Tibial artery (tissue), 4 donors: Measurements from ENCODE around the gene PRRC2A.
A peak's percentile ranks its signal among the peaks of the same experiment; 100 is the strongest.

Experiments
- DNase-seq, 2 donors: peaks; one replicate each; pipeline ENCODE4 v3.0.0-alpha.2; 2019
- H3K27ac ChIP-seq, 2 donors: fragments of 200-600 bp; sonication (generic) in 1 of 2; 1 replicate in 1 of 2; 2 replicates in 1 of 2; pipeline ENCODE4 v1.5.1; 2018 to 2019; ENCODE audit warnings: mild to moderate bottlenecking in 1 of 2
- H3K27me3 ChIP-seq, 2 donors: fragments of 200-600 bp; sonication (generic) in 1 of 2; one replicate each; pipeline versions ENCODE4 v1.5.1 to v1.6.0; 2016 to 2019
- H3K36me3 ChIP-seq, 3 donors: fragments of 200-600 bp; sonication (generic) in 2 of 3; one replicate each; pipeline ENCODE4 v1.5.1; 2016 to 2019; ENCODE audit warnings: mild to moderate bottlenecking in 2 of 3
- H3K4me1 ChIP-seq, 4 donors: fragments of 200-600 bp; sonication (generic) in 2 of 4; 1 replicate in 3 of 4; 2 replicates in 1 of 4; pipeline ENCODE4 v1.5.1; 2016 to 2019
- H3K4me3 ChIP-seq, 2 donors: fragments of 200-600 bp; sonication (generic) in 1 of 2; 1 replicate in 1 of 2; 2 replicates in 1 of 2; pipeline ENCODE4 v1.5.1; 2018 to 2019; ENCODE audit warnings: mild to moderate bottlenecking in 2 of 2
- H3K9me3 ChIP-seq, 3 donors: fragments of 200-600 bp; sonication (generic) in 1 of 3; one replicate each; pipeline ENCODE4 v1.5.1; 2016 to 2019
- CTCF ChIP-seq, 2 experiments: fragments of 200-600 bp in 1 of 2; fragments of 450-650 bp in 1 of 2; IDR thresholded peaks; one replicate each; pipeline ENCODE4 v1.5.1; 2017 to 2019; ENCODE audit warnings: antibody characterized with exemption in 2 of 2, mild to moderate bottlenecking in 1 of 2, moderate library complexity in 1 of 2
- intact Hi-C: fragments of 100-400 bp; cut with DNase I; formaldehyde crosslinking; loops from one replicate; pipeline ENCODE4 v1.15.0; 2023; ENCODE audit warnings: low total_unique reads

PRRC2A gene

DNA sequence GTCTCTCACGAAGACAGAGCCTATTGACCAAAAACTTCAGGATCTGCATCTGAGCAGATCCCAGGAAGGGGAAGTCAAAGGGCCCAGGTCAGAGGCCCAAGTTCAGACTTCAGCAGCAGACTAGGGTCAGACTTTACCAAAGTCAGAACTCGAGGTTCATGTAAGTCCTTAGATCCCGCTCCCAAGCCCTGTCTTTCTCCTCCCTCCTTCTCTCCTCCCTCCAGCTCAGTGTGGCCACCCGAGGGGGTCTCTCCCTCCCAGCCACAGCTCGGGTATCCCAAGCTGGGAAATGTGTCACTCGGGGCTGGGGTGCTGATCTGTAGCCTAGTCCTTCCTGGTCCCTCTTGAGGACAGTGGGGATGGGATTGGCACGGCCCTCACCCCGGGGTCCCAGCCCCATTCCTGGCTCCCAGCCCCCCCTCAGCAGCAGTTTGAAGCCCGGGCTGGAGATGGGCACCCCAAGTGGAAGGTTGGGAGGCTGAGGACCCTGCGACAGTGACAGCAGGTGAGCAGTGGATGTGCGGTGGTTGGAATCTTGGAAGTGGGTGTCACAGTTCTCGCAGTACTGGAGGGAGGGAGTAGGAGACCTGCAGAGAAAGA is 41.7 kb downstream of the PRRC2A start:
- intact Hi-C loops: no loop called here
- H3K4me1 ChIP-seq: peaks cover 6 to 73% (median 60%) of the 10 kb centered on the region in 4 donors
- TF ChIP-seq CTCF (IDR thresholded peaks at IDR 0.05): no peak
- no peak for DNase-seq
- peak overlapping the region; percentile 11 to 78 for H3K27ac ChIP-seq
- H3K4me3 ChIP-seq: no peak overlapping the region
- no peaks in the 10 kb centered on the region for H3K27me3 ChIP-seq
- H3K36me3 ChIP-seq: peaks cover 6 to 35% (median 23%) of the 10 kb centered on the region in 3 donors
- H3K9me3 ChIP-seq: no peaks in the 10 kb centered on the region

GRCh38 chr6:31663126-31663960 is 42.8 kb downstream of the PRRC2A start:
- no peak for DNase-seq
- Histone ChIP-seq H3K9me3 (no peaks in the 10 kb centered on the region), H3K27me3 (no peaks in the 10 kb centered on the region), H3K4me3 (peak overlapping the region; percentile 77 to 88), H3K27ac (peak overlapping the region; percentile 93 to 94), H3K4me1 (peaks cover 6 to 74% (median 60%) of the 10 kb centered on the region in 4 donors), H3K36me3 (peaks cover 13 to 36% (median 26%) of the 10 kb centered on the region in 3 donors)
- no peak for TF ChIP-seq CTCF (IDR thresholded peaks at IDR 0.05)
- intact Hi-C loops: no loop called here

DNA sequence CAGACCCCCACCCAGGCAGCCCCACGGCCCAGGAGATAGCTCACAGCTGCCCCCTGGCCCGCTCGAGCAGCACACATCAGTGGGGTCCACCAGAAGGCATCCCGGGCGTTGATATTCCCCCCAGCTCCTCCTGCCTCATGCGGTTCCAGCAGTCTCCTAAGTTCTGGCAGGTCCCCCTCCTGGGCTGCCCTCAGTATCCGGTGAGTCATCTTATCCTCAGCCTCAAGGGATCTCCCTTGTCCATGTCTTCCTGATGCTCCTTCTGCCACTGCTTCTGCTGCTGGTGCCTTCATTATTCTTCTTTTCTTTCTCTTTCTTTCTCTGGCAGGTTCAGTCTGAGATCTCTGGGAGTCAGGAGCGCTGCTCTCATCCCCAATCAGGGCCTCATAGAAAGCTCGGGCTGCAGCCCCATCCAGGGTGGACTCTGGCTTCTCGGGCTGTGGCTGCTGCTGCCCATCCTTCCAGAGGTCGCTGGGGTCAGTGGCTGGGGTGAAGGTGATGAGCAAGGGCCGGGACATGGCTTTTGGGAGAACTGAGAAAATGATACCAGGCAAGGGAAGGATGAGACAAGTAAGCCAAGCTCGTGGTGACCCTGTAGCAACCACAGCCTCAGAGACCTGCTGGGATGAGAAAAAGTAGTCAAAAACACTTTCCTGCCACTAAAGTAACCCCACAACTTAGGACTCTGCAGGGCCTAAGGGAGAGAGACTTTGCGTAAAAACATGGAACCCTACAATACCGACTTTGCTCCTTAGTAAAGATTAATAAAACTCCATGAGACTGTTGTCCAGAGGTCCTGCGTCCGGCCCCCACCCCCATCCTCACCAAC is 43.7 kb downstream of the PRRC2A start:
- Histone ChIP-seq H3K27ac (peak overlapping the region; percentile 93 to 94), H3K4me3 (peak overlapping the region; percentile 77 to 88), H3K36me3 (peaks cover 21 to 38% (median 34%) of the 10 kb centered on the region in 3 donors), H3K27me3 (no peaks in the 10 kb centered on the region), H3K4me1 (peaks cover 4 to 70% (median 55%) of the 10 kb centered on the region in 4 donors), H3K9me3 (no peaks in the 10 kb centered on the region)
- no peak for TF ChIP-seq CTCF (IDR thresholded peaks at IDR 0.05)
- peak; percentile 70 to 85 for DNase-seq
- intact Hi-C loops: no loop called here

DNA sequence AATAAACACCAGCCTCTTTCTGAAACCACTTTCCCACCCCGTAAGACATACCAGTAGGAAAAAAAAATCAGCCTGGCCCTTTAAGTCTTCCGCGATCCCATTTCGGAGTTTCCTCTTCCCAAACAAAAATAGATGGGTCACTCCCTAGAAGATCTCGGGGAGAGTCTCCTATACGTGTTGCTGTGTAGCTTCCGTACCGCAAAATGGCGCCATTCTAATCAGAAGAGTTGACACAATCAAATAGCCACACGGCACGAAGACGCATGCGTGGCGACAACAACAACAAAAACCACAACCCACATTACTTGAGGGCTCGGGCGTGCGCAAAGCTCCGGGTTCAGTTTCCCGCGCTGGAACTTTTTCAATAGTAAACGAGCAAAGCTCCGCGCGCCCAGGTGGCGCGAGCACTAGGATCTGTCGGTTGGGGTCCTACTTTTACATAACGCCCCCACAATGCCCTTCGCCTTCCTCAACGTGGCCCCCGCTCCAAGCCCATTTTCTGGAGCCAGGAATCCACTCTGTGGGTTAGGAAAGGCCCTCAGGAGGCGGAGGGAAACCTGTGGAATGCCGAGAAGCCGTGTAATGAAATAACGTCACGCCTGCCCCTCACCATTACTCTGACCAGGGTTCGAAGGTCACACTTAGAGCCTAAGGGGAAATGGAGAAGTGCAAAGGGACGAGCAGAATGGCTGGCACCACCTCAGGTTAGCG is 44.4 kb downstream of the PRRC2A start, which contains the start of gene GPANK1:
Gene GPANK1 (minus strand): TSS at position 208 of the 711 bp plus-strand sequence. CDS start 519 bp downstream, outside the sequence.
- no peaks in the 10 kb centered on the region for H3K27me3 ChIP-seq
- intact Hi-C loops: loop anchor here (5.0 kb wide), 1 partner anchor 172 kb away; no protein-coding TSS in a partner anchor
- H3K9me3 ChIP-seq: no peaks in the 10 kb centered on the region
- H3K4me1 ChIP-seq: peaks cover 0 to 67% (median 48%) of the 10 kb centered on the region in 4 donors
- H3K36me3 ChIP-seq: peaks cover 28 to 45% (median 42%) of the 10 kb centered on the region in 3 donors
- TF ChIP-seq CTCF (IDR thresholded peaks at IDR 0.05): no peak
- peak within 1 kb of the TSS; percentile 93 to 94 for H3K27ac ChIP-seq
- DNase-seq: peak; percentile 95 to 97
- H3K4me3 ChIP-seq: peak within 1 kb of the TSS; percentile 77 to 88
